Measurements from ENCODE around the gene PTK6.

PTK6 gene

DNA sequence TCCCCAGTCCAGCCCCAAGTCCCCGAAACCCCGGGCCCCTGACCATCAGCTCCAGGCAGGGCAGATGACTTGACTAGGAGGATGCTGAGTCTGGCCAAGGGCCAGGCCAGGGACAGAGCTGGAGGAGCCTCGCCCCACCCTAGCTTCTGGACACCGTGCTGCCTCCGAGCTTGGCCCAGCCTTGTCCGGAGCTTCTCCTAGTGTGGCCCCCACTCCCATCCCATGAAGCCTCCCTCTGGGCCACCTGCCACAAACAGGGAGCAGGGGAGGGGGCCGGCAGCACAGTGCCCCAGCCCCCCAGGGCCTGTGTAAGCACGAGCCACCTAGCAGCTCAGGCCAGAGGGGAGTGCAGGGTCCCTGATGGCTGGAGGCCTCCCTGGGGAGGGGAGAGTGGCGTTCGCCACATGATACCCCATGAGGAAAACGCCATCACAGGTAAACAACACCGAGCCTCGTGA lies 43.6 kb downstream of the PTK6 start:
- TF ChIP-seq, protein P1, sequence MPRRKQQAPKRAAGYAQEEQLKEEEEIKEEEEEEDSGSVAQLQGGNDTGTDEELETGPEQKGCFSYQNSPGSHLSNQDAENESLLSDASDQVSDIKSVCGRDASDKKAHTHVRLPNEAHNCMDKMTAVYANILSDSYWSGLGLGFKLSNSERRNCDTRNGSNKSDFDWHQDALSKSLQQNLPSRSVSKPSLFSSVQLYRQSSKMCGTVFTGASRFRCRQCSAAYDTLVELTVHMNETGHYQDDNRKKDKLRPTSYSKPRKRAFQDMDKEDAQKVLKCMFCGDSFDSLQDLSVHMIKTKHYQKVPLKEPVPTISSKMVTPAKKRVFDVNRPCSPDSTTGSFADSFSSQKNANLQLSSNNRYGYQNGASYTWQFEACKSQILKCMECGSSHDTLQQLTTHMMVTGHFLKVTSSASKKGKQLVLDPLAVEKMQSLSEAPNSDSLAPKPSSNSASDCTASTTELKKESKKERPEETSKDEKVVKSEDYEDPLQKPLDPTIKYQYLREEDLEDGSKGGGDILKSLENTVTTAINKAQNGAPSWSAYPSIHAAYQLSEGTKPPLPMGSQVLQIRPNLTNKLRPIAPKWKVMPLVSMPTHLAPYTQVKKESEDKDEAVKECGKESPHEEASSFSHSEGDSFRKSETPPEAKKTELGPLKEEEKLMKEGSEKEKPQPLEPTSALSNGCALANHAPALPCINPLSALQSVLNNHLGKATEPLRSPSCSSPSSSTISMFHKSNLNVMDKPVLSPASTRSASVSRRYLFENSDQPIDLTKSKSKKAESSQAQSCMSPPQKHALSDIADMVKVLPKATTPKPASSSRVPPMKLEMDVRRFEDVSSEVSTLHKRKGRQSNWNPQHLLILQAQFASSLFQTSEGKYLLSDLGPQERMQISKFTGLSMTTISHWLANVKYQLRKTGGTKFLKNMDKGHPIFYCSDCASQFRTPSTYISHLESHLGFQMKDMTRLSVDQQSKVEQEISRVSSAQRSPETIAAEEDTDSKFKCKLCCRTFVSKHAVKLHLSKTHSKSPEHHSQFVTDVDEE (CRISPR knock-in tag; IDR thresholded peaks at IDR 0.05), result no peak
- TF ChIP-seq ZNF8 (CRISPR knock-in tag; IDR thresholded peaks at IDR 0.05), result no peak
- no peak for ATAC-seq

DNA sequence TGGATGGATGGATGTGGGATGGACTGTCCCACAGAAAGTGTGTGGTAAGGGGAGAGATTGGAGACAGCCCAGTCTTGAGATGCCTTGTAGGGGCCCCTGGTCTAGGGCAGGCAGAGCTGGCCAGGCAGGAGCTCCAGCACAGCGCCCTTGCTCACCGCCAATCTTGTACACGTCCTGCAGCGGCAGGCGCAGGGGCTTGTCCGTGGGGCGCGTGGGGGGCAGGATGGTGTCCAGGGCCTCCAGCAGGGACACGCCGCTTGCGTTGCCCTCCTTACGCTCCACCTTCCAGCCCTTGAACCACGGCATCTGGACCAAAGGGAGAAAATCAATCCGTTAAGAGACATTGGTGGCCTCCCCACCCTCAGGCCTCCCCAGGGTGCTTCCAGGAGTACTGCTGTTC lies 44.2 kb downstream of the PTK6 start:
- TF ChIP-seq, protein P2, sequence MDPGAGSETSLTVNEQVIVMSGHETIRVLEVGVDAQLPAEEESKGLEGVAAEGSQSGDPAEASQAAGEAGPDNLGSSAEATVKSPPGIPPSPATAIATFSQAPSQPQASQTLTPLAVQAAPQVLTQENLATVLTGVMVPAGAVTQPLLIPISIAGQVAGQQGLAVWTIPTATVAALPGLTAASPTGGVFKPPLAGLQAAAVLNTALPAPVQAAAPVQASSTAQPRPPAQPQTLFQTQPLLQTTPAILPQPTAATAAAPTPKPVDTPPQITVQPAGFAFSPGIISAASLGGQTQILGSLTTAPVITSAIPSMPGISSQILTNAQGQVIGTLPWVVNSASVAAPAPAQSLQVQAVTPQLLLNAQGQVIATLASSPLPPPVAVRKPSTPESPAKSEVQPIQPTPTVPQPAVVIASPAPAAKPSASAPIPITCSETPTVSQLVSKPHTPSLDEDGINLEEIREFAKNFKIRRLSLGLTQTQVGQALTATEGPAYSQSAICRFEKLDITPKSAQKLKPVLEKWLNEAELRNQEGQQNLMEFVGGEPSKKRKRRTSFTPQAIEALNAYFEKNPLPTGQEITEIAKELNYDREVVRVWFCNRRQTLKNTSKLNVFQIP (CRISPR knock-in tag; IDR thresholded peaks at IDR 0.05; ENCODE audit: borderline replicate concordance, low read depth), result no peak
- no peak for TF ChIP-seq ZC3H10 (CRISPR knock-in tag; IDR thresholded peaks at IDR 0.05)
- TF ChIP-seq, protein P3, sequence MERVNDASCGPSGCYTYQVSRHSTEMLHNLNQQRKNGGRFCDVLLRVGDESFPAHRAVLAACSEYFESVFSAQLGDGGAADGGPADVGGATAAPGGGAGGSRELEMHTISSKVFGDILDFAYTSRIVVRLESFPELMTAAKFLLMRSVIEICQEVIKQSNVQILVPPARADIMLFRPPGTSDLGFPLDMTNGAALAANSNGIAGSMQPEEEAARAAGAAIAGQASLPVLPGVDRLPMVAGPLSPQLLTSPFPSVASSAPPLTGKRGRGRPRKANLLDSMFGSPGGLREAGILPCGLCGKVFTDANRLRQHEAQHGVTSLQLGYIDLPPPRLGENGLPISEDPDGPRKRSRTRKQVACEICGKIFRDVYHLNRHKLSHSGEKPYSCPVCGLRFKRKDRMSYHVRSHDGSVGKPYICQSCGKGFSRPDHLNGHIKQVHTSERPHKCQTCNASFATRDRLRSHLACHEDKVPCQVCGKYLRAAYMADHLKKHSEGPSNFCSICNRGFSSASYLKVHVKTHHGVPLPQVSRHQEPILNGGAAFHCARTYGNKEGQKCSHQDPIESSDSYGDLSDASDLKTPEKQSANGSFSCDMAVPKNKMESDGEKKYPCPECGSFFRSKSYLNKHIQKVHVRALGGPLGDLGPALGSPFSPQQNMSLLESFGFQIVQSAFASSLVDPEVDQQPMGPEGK (CRISPR knock-in tag; IDR thresholded peaks at IDR 0.05; ENCODE audit: borderline replicate concordance), result no peak
- TF ChIP-seq, protein P4, sequence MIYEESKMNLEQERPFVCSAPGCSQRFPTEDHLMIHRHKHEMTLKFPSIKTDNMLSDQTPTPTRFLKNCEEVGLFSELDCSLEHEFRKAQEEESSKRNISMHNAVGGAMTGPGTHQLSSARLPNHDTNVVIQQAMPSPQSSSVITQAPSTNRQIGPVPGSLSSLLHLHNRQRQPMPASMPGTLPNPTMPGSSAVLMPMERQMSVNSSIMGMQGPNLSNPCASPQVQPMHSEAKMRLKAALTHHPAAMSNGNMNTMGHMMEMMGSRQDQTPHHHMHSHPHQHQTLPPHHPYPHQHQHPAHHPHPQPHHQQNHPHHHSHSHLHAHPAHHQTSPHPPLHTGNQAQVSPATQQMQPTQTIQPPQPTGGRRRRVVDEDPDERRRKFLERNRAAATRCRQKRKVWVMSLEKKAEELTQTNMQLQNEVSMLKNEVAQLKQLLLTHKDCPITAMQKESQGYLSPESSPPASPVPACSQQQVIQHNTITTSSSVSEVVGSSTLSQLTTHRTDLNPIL (CRISPR knock-in tag; IDR thresholded peaks at IDR 0.05; ENCODE audit: low read depth), result no peak
- TF ChIP-seq ARNTL (CRISPR knock-in tag; IDR thresholded peaks at IDR 0.05; ENCODE audit: borderline replicate concordance, low read depth), result no peak
- TF ChIP-seq CSDC2 (CRISPR knock-in tag; IDR thresholded peaks at IDR 0.05), result no peak
- TF ChIP-seq ISL1 (CRISPR knock-in tag; IDR thresholded peaks at IDR 0.05), result no peak
- TF ChIP-seq ZNF70 (CRISPR knock-in tag; IDR thresholded peaks at IDR 0.05), result no peak
- ATAC-seq, result no peak

DNA sequence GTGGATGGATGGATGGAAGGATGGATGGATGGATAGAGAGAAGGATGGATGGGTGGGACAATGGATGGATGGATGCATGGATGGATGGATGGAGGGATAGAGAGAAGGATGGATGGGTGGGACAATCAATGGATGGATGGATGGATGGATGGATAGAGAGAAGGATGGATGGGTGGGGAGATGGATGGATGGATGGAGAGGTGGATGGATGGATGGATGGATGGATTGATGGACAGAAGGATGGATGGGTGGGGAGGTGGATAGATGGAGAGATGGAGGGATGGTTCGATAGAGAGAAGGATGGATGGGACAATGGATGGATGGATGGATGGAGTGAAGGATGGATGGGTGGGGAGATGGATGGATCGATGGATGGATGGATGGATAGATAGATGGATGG lies 44.7 kb downstream of the PTK6 start:
- no peak for TF ChIP-seq ARNTL (CRISPR knock-in tag; IDR thresholded peaks at IDR 0.05; ENCODE audit: borderline replicate concordance, low read depth)
- no peak for TF ChIP-seq GLIS3 (CRISPR knock-in tag; IDR thresholded peaks at IDR 0.05)
- TF ChIP-seq ESRRG (CRISPR knock-in tag; IDR thresholded peaks at IDR 0.05), result no peak
- no peak for TF ChIP-seq ZNF565 (CRISPR knock-in tag; conservative IDR thresholded peaks at IDR 0.05; ENCODE audit: low read depth)
- no peak for TF ChIP-seq BACH2 (CRISPR knock-in tag; IDR thresholded peaks at IDR 0.05; ENCODE audit: borderline replicate concordance)
- TF ChIP-seq RARB (CRISPR knock-in tag; IDR thresholded peaks at IDR 0.05), result no peak
- TF ChIP-seq TCF4 (CRISPR knock-in tag; IDR thresholded peaks at IDR 0.05; ENCODE audit: borderline replicate concordance), result no peak
- TF ChIP-seq TOX (CRISPR knock-in tag; IDR thresholded peaks at IDR 0.05; ENCODE audit: borderline replicate concordance), result no peak
- TF ChIP-seq ZFP3 (CRISPR knock-in tag; IDR thresholded peaks at IDR 0.05), result no peak
- TF ChIP-seq ZC3H10 (CRISPR knock-in tag; IDR thresholded peaks at IDR 0.05), result no peak
- TF ChIP-seq, protein P5, sequence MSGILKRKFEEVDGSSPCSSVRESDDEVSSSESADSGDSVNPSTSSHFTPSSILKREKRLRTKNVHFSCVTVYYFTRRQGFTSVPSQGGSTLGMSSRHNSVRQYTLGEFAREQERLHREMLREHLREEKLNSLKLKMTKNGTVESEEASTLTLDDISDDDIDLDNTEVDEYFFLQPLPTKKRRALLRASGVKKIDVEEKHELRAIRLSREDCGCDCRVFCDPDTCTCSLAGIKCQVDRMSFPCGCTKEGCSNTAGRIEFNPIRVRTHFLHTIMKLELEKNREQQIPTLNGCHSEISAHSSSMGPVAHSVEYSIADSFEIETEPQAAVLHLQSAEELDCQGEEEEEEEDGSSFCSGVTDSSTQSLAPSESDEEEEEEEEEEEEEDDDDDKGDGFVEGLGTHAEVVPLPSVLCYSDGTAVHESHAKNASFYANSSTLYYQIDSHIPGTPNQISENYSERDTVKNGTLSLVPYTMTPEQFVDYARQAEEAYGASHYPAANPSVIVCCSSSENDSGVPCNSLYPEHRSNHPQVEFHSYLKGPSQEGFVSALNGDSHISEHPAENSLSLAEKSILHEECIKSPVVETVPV (CRISPR knock-in tag; IDR thresholded peaks at IDR 0.05), result no peak
- TF ChIP-seq, protein P4 (CRISPR knock-in tag; IDR thresholded peaks at IDR 0.05; ENCODE audit: low read depth), result no peak
- ATAC-seq, result no peak
